ENCODE measurements around the gene CARHSP1. TPM values are rescaled to one million over a fixed set of nuclear protein-coding genes. Genes with fewer than 3 reads are reported as not detected.

Gene CARHSP1
- total RNA-seq, 2 experiments from 2014 or later, result 65.2 to 66.4 TPM

- H3K4me3 Mint-ChIP-seq, result no peak overlapping the region
- DNase-seq, result no peak
- peaks cover 34% of the 10 kb centered on the region for H3K36me3 Mint-ChIP-seq
- H3K27me3 Mint-ChIP-seq, result no peaks in the 10 kb centered on the region
- H3K9me3 Mint-ChIP-seq, result no peaks in the 10 kb centered on the region
- no peaks in the 10 kb centered on the region for H3K4me1 Mint-ChIP-seq
- no peak overlapping the region for H3K27ac Mint-ChIP-seq
Measured at GRCh38 chr16:8900343-8900742, 31.5 kb upstream of the CARHSP1 start.

- Mint-ChIP-seq H3K36me3 (peaks cover 36% of the 10 kb centered on the region), H3K27ac (peak overlapping the region; percentile 66), H3K9me3 (no peaks in the 10 kb centered on the region), H3K4me1 (no peaks in the 10 kb centered on the region), H3K27me3 (no peaks in the 10 kb centered on the region), H3K4me3 (no peak overlapping the region)
- no peak for DNase-seq
Measured at GRCh38 chr16:8899709-8900317, 31.0 kb upstream of the CARHSP1 start.

GRCh38 chr16:8898660-8899318 is 30.0 kb upstream of the CARHSP1 start:
- Mint-ChIP-seq H3K27me3 (no peaks in the 10 kb centered on the region), H3K4me1 (no peaks in the 10 kb centered on the region), H3K4me3 (no peak overlapping the region), H3K9me3 (no peaks in the 10 kb centered on the region), H3K27ac (peak overlapping the region; percentile 25), H3K36me3 (peaks cover 39% of the 10 kb centered on the region)
- no peak for DNase-seq

- H3K36me3 Mint-ChIP-seq, result peaks cover 39% of the 10 kb centered on the region
- DNase-seq, result no peak
Measured at GRCh38 chr16:8894736-8895334, 26.0 kb upstream of the CARHSP1 start.

GRCh38 chr16:8893976-8894690 is 25.3 kb upstream of the CARHSP1 start:
- Mint-ChIP-seq H3K4me3 (no peak overlapping the region), H3K27me3 (no peaks in the 10 kb centered on the region), H3K9me3 (no peaks in the 10 kb centered on the region), H3K27ac (no peak overlapping the region), H3K36me3 (peaks cover 39% of the 10 kb centered on the region), H3K4me1 (peaks cover 3% of the 10 kb centered on the region)
- no peak for DNase-seq

More at GRCh38 chr16:8894736-8895334, 26.0 kb upstream of the CARHSP1 start:
- Mint-ChIP-seq H3K27me3 (no peaks in the 10 kb centered on the region), H3K27ac (no peak overlapping the region), H3K9me3 (no peaks in the 10 kb centered on the region), H3K4me1 (peaks cover 3% of the 10 kb centered on the region), H3K4me3 (no peak overlapping the region)

- peak overlapping the region; percentile 5 for H3K27ac Mint-ChIP-seq
Measured at GRCh38 chr16:8893426-8893825, 24.6 kb upstream of the CARHSP1 start.

GRCh38 chr16:8892101-8892575 is 23.3 kb upstream of the CARHSP1 start:
- Mint-ChIP-seq H3K4me1 (peaks cover 3% of the 10 kb centered on the region), H3K9me3 (no peaks in the 10 kb centered on the region), H3K27ac (peak overlapping the region; percentile 68), H3K27me3 (no peaks in the 10 kb centered on the region), H3K36me3 (peaks cover 25% of the 10 kb centered on the region), H3K4me3 (no peak overlapping the region)
- no peak for DNase-seq

More at GRCh38 chr16:8893426-8893825, 24.6 kb upstream of the CARHSP1 start:
- no peak for DNase-seq
- H3K4me1 Mint-ChIP-seq, result peaks cover 3% of the 10 kb centered on the region
- no peaks in the 10 kb centered on the region for H3K9me3 Mint-ChIP-seq
- H3K4me3 Mint-ChIP-seq, result no peak overlapping the region
- no peaks in the 10 kb centered on the region for H3K27me3 Mint-ChIP-seq
- H3K36me3 Mint-ChIP-seq, result peaks cover 32% of the 10 kb centered on the region

GRCh38 chr16:8890549-8890921 is 21.7 kb upstream of the CARHSP1 start:
- DNase-seq, result no peak
- peaks cover 11% of the 10 kb centered on the region for H3K4me1 Mint-ChIP-seq
- peaks cover 22% of the 10 kb centered on the region for H3K36me3 Mint-ChIP-seq
- H3K27me3 Mint-ChIP-seq, result peaks cover 5% of the 10 kb centered on the region
- H3K4me3 Mint-ChIP-seq, result no peak overlapping the region
- no peaks in the 10 kb centered on the region for H3K9me3 Mint-ChIP-seq
- H3K27ac Mint-ChIP-seq, result peak overlapping the region; percentile 54

- DNase-seq, result no peak
- no peak overlapping the region for H3K4me3 Mint-ChIP-seq
- peaks cover 7% of the 10 kb centered on the region for H3K27me3 Mint-ChIP-seq
- H3K36me3 Mint-ChIP-seq, result peaks cover 17% of the 10 kb centered on the region
- no peaks in the 10 kb centered on the region for H3K9me3 Mint-ChIP-seq
- H3K4me1 Mint-ChIP-seq, result peaks cover 11% of the 10 kb centered on the region
- H3K27ac Mint-ChIP-seq, result no peak overlapping the region
Measured at GRCh38 chr16:8889893-8890548, 21.2 kb upstream of the CARHSP1 start.

GRCh38 chr16:8888951-8889892 is 20.4 kb upstream of the CARHSP1 start:
- Mint-ChIP-seq H3K9me3 (no peaks in the 10 kb centered on the region), H3K27ac (no peak overlapping the region), H3K4me1 (peaks cover 11% of the 10 kb centered on the region), H3K4me3 (no peak overlapping the region), H3K27me3 (peaks cover 7% of the 10 kb centered on the region), H3K36me3 (peaks cover 11% of the 10 kb centered on the region)
- DNase-seq, result no peak

GRCh38 chr16:8887952-8888560 is 19.2 kb upstream of the CARHSP1 start:
- peaks cover 11% of the 10 kb centered on the region for H3K36me3 Mint-ChIP-seq
- H3K27ac Mint-ChIP-seq, result no peak overlapping the region
- DNase-seq, result no peak
- H3K9me3 Mint-ChIP-seq, result no peaks in the 10 kb centered on the region
- peaks cover 7% of the 10 kb centered on the region for H3K27me3 Mint-ChIP-seq
- H3K4me3 Mint-ChIP-seq, result no peak overlapping the region
- peaks cover 11% of the 10 kb centered on the region for H3K4me1 Mint-ChIP-seq

GRCh38 chr16:8887431-8887765 is 18.6 kb upstream of the CARHSP1 start:
- Mint-ChIP-seq H3K4me1 (peaks cover 11% of the 10 kb centered on the region), H3K27ac (no peak overlapping the region), H3K4me3 (no peak overlapping the region), H3K27me3 (peaks cover 7% of the 10 kb centered on the region), H3K36me3 (peaks cover 11% of the 10 kb centered on the region), H3K9me3 (no peaks in the 10 kb centered on the region)
- DNase-seq, result no peak

GRCh38 chr16:8886593-8887430 is 18.0 kb upstream of the CARHSP1 start:
- Mint-ChIP-seq H3K4me1 (peaks cover 9% of the 10 kb centered on the region), H3K9me3 (no peaks in the 10 kb centered on the region), H3K36me3 (peaks cover 8% of the 10 kb centered on the region), H3K27me3 (peaks cover 7% of the 10 kb centered on the region), H3K4me3 (no peak overlapping the region), H3K27ac (no peak overlapping the region)
- no peak for DNase-seq
